ENCODE results near the gene CASZ1.

GRCh38 chr1:10681296-10682107, 114.9 kb downstream of the CASZ1 start:
- TF ChIP-seq CTCF (conservative IDR thresholded peaks at IDR 0.05) (no peak), EZH2 (IDR thresholded peaks at IDR 0.05; ENCODE audit: low read depth) (no peak)

All from PC-9 (cell line).